ENCODE measurements around the gene MGAT5.

DNA sequence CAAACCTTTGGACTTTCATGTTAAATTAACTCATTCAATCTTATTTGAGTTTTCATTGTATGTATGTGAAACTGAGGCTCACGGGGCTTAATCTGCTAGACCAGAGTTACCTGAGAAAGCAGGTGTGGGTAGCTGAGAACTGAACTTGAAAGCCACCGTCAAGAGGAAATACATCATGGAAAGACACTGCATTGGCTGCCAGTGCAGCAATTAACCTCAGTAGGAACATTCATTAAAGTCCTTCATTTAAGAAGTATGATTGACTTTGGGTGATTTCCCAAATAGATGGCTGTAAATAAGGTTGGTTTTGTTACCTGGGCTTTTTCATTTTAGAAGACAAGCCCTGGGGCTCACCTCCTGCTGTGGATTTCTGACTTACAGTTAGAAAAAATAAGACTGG is 36.5 kb upstream of the MGAT5 start:
- TF ChIP-seq, protein P1, sequence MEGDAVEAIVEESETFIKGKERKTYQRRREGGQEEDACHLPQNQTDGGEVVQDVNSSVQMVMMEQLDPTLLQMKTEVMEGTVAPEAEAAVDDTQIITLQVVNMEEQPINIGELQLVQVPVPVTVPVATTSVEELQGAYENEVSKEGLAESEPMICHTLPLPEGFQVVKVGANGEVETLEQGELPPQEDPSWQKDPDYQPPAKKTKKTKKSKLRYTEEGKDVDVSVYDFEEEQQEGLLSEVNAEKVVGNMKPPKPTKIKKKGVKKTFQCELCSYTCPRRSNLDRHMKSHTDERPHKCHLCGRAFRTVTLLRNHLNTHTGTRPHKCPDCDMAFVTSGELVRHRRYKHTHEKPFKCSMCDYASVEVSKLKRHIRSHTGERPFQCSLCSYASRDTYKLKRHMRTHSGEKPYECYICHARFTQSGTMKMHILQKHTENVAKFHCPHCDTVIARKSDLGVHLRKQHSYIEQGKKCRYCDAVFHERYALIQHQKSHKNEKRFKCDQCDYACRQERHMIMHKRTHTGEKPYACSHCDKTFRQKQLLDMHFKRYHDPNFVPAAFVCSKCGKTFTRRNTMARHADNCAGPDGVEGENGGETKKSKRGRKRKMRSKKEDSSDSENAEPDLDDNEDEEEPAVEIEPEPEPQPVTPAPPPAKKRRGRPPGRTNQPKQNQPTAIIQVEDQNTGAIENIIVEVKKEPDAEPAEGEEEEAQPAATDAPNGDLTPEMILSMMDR (conservative IDR thresholded peaks at IDR 0.05; ENCODE audit: low read length), result no peak
- TF ChIP-seq EZH2phosphoT487 (IDR thresholded peaks at IDR 0.05; ENCODE audit: borderline replicate concordance, low read depth, low read length), result no peak
